ENCODE measurements around the gene CATSPER1.

The CATSPER1 gene

DNA sequence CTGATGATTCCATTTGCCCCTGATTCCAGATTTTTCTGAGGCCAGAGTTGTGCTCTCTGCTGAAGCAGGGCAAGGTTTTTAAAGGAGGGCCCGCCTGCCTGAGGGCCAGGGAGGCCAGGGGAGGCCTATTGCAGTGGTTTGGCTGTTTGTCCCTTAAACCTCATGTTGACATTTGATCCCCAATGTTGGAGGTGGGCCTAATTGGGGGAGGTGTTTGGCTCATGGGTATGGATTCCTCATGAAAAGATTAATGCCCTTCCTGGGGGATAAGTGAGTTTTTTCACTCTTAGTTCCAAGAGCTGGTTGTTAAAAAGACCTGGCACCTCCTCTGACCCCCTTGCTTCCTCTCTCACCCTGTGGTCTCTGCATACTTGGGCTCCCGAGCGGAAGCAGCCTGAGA lies 13.5 kb upstream of the CATSPER1 start:
- H3K9me3 ChIP-seq (replicated peaks; ENCODE audit: insufficient read depth, low read length): no peaks in the 10 kb centered on the region
- H2AFZ ChIP-seq (ENCODE audit: low read length): no peak overlapping the region
- H3K79me2 ChIP-seq (ENCODE audit: low read length): no peaks in the 10 kb centered on the region
- no peaks in the 10 kb centered on the region for H4K20me1 ChIP-seq (ENCODE audit: insufficient read depth, low read length)
- DNase-seq: no peak
- no peak overlapping the region for H3K9ac ChIP-seq (ENCODE audit: low read length)
- no peaks in the 10 kb centered on the region for H3K9me2 ChIP-seq (replicated peaks; ENCODE audit: insufficient read depth, low read length)
- peaks cover 7% of the 10 kb centered on the region for H3F3A ChIP-seq (ENCODE audit: insufficient read depth, low read length)
- no peak overlapping the region for H3K4me2 ChIP-seq (ENCODE audit: low read depth, low read length)
- H3K27ac ChIP-seq (ENCODE audit: low read length): no peak overlapping the region
- no peak for TF ChIP-seq EZH2 (optimal IDR thresholded peaks at IDR 0.05; ENCODE audit: low read depth, low read length)
- TF ChIP-seq CTCF (IDR thresholded peaks at IDR 0.05; ENCODE audit: low read length): no peak
- no peak for TF ChIP-seq EZH2phosphoT487 (IDR thresholded peaks at IDR 0.05; ENCODE audit: low read length)
- H3K36me3 ChIP-seq (replicated peaks; ENCODE audit: insufficient read depth, low read length): no peaks in the 10 kb centered on the region
- H3K4me1 ChIP-seq (ENCODE audit: low read length): peaks cover 5% of the 10 kb centered on the region
- H3K4me3 ChIP-seq (ENCODE audit: low read length): no peak overlapping the region
- H3K27me3 ChIP-seq (replicated peaks; ENCODE audit: insufficient read depth, low read length): no peaks in the 10 kb centered on the region

GRCh38 chr11:66037327-66037726 lies 11.0 kb upstream of the CATSPER1 start:
- Histone ChIP-seq H3K27me3 (replicated peaks; ENCODE audit: insufficient read depth, low read length) (no peaks in the 10 kb centered on the region), H3K4me3 (ENCODE audit: low read length) (no peak overlapping the region), H3K9me2 (replicated peaks; ENCODE audit: insufficient read depth, low read length) (no peaks in the 10 kb centered on the region), H3K27ac (ENCODE audit: low read length) (no peak overlapping the region), H3K79me2 (ENCODE audit: low read length) (no peaks in the 10 kb centered on the region), H3K4me1 (ENCODE audit: low read length) (no peaks in the 10 kb centered on the region), H3K4me2 (ENCODE audit: low read depth, low read length) (no peak overlapping the region), H3K36me3 (replicated peaks; ENCODE audit: insufficient read depth, low read length) (no peaks in the 10 kb centered on the region), H3K9ac (ENCODE audit: low read length) (no peak overlapping the region), H3F3A (ENCODE audit: insufficient read depth, low read length) (no peaks in the 10 kb centered on the region), H4K20me1 (ENCODE audit: insufficient read depth, low read length) (no peaks in the 10 kb centered on the region), H2AFZ (ENCODE audit: low read length) (no peak overlapping the region), H3K9me3 (replicated peaks; ENCODE audit: insufficient read depth, low read length) (no peaks in the 10 kb centered on the region)
- no peak for DNase-seq
- no peak for TF ChIP-seq EZH2phosphoT487 (IDR thresholded peaks at IDR 0.05; ENCODE audit: low read length)
- no peak for TF ChIP-seq EZH2 (optimal IDR thresholded peaks at IDR 0.05; ENCODE audit: low read depth, low read length)
- no peak for TF ChIP-seq CTCF (IDR thresholded peaks at IDR 0.05; ENCODE audit: low read length)

DNA sequence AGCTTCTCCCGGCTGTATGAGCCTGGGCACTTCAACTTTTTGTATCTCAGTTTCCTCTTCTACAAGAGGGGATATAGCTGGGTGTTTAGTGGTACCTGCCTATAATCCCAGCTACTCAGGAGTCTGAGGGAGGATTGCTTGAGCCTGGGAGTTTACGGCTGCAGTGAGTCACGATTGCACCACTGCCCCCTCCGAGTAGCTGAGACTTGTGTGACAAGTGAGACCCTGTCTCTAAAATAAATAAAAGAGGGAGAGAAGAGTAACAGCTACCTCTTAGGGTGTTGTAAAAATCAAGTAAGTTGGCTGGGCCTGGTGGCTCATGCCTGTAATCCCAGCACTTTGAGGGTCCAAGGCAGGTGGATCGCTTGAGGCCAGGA lies 10.0 kb upstream of the CATSPER1 start:
- Histone ChIP-seq H2AFZ (ENCODE audit: low read length) (no peak overlapping the region), H4K20me1 (ENCODE audit: insufficient read depth, low read length) (no peaks in the 10 kb centered on the region), H3K79me2 (ENCODE audit: low read length) (no peaks in the 10 kb centered on the region), H3K9me3 (replicated peaks; ENCODE audit: insufficient read depth, low read length) (no peaks in the 10 kb centered on the region), H3K4me3 (ENCODE audit: low read length) (no peak overlapping the region), H3K36me3 (replicated peaks; ENCODE audit: insufficient read depth, low read length) (no peaks in the 10 kb centered on the region), H3K27me3 (replicated peaks; ENCODE audit: insufficient read depth, low read length) (no peaks in the 10 kb centered on the region), H3K9me2 (replicated peaks; ENCODE audit: insufficient read depth, low read length) (no peaks in the 10 kb centered on the region), H3K27ac (ENCODE audit: low read length) (no peak overlapping the region), H3K9ac (ENCODE audit: low read length) (no peak overlapping the region), H3K4me1 (ENCODE audit: low read length) (no peaks in the 10 kb centered on the region), H3F3A (ENCODE audit: insufficient read depth, low read length) (no peaks in the 10 kb centered on the region), H3K4me2 (ENCODE audit: low read depth, low read length) (no peak overlapping the region)
- no peak for DNase-seq
- TF ChIP-seq CTCF (IDR thresholded peaks at IDR 0.05; ENCODE audit: low read length) (no peak), EZH2 (optimal IDR thresholded peaks at IDR 0.05; ENCODE audit: low read depth, low read length) (no peak), EZH2phosphoT487 (IDR thresholded peaks at IDR 0.05; ENCODE audit: low read length) (no peak)
